Measurements from ENCODE around the gene B3GALT6.

The B3GALT6 gene

GRCh38 chr1:1236176-1236763 is 4.2 kb downstream of the B3GALT6 start:
- no peaks in the 10 kb centered on the region for H3K27me3 ChIP-seq (ENCODE audit: insufficient read depth, low read length)
- H3K9me3 ChIP-seq (ENCODE audit: insufficient read depth, low read depth, low read length), result peaks cover 10% of the 10 kb centered on the region
- H2BK120ac ChIP-seq (ENCODE audit: insufficient read depth, low read length, poor library complexity), result no peak overlapping the region
- peaks cover 11 to 13% of the 10 kb centered on the region in 2 experiments for H3K36me3 ChIP-seq (ENCODE audit: control insufficient read depth in 1 of 2, insufficient read depth in 2 of 2, low read length in 2 of 2)
- WGBS (ENCODE audit: extremely low coverage, insufficient coverage, insufficient read length), result no CpG with 5 or more reads among the region's 22 CpGs
- H2AK5ac ChIP-seq (ENCODE audit: low read length), result no peak overlapping the region
- H2BK12ac ChIP-seq (ENCODE audit: low read length), result no peak overlapping the region
- peaks cover 10% of the 10 kb centered on the region for H3K79me1 ChIP-seq (ENCODE audit: low read length)
- H3K18ac ChIP-seq (ENCODE audit: low read length), result no peak overlapping the region
- H3K9ac ChIP-seq (ENCODE audit: low read length), result no peak overlapping the region
- H4K91ac ChIP-seq (ENCODE audit: low read depth, low read length), result no peak overlapping the region
- DNase-seq, result no peak
- H4K8ac ChIP-seq (ENCODE audit: low read depth, low read length), result no peak overlapping the region
- H3K27ac ChIP-seq (ENCODE audit: low read depth, low read length), result no peak overlapping the region
- H2AFZ ChIP-seq (ENCODE audit: insufficient read depth, low read length, poor library complexity), result no peak overlapping the region
- no peak overlapping the region for H3K4ac ChIP-seq (ENCODE audit: low read depth, low read length)
- peaks cover 11% of the 10 kb centered on the region for H3K79me2 ChIP-seq (ENCODE audit: control insufficient read depth, insufficient read depth, low read length, poor library complexity)
- no peak overlapping the region for H3K23ac ChIP-seq (ENCODE audit: low read length)
- no peak overlapping the region for H3K14ac ChIP-seq (ENCODE audit: low read length)
- H3K4me3 ChIP-seq (ENCODE audit: low read depth, low read length), result no peak overlapping the region
- H4K12ac ChIP-seq (ENCODE audit: low read depth, low read length), result no peak overlapping the region
- H3K4me1 ChIP-seq (ENCODE audit: control insufficient read depth in 1 of 2, insufficient read depth in 2 of 2, low read length in 2 of 2), result peaks cover 11 to 31% of the 10 kb centered on the region in 2 experiments
- H2BK5ac ChIP-seq (ENCODE audit: low read depth, low read length, poor library complexity), result no peak overlapping the region
- no peak overlapping the region for H3K4me2 ChIP-seq (ENCODE audit: low read length)

- Histone ChIP-seq H3K4me3 (ENCODE audit: low read depth, low read length) (no peak overlapping the region), H3K4me2 (ENCODE audit: low read length) (no peak overlapping the region), H2BK12ac (ENCODE audit: low read length) (no peak overlapping the region), H3K9me3 (ENCODE audit: insufficient read depth, low read depth, low read length) (peaks cover 10% of the 10 kb centered on the region), H3K36me3 (ENCODE audit: control insufficient read depth in 1 of 2, insufficient read depth in 2 of 2, low read length in 2 of 2) (peaks cover 11 to 14% of the 10 kb centered on the region in 2 experiments), H2BK5ac (ENCODE audit: low read depth, low read length, poor library complexity) (no peak overlapping the region), H3K9ac (ENCODE audit: low read length) (no peak overlapping the region), H2AFZ (ENCODE audit: insufficient read depth, low read length, poor library complexity) (peak overlapping the region; percentile 6), H4K8ac (ENCODE audit: low read depth, low read length) (no peak overlapping the region), H3K18ac (ENCODE audit: low read length) (no peak overlapping the region), H4K12ac (ENCODE audit: low read depth, low read length) (no peak overlapping the region), H3K23ac (ENCODE audit: low read length) (no peak overlapping the region), H3K4me1 (ENCODE audit: control insufficient read depth in 1 of 2, insufficient read depth in 2 of 2, low read length in 2 of 2) (peaks cover 11 to 31% of the 10 kb centered on the region in 2 experiments), H4K91ac (ENCODE audit: low read depth, low read length) (no peak overlapping the region), H3K79me1 (ENCODE audit: low read length) (peaks cover 5% of the 10 kb centered on the region), H3K79me2 (ENCODE audit: control insufficient read depth, insufficient read depth, low read length, poor library complexity) (peaks cover 6% of the 10 kb centered on the region), H3K4ac (ENCODE audit: low read depth, low read length) (no peak overlapping the region), H2AK5ac (ENCODE audit: low read length) (no peak overlapping the region), H3K27me3 (ENCODE audit: insufficient read depth, low read length) (no peaks in the 10 kb centered on the region), H3K14ac (ENCODE audit: low read length) (no peak overlapping the region), H3K27ac (ENCODE audit: low read depth, low read length) (no peak overlapping the region), H2BK120ac (ENCODE audit: insufficient read depth, low read length, poor library complexity) (peak overlapping the region; percentile 12)
- no peak for DNase-seq
- WGBS (ENCODE audit: extremely low coverage, insufficient coverage, insufficient read length), result no CpG with 5 or more reads among the region's 34 CpGs
Observed at GRCh38 chr1:1236945-1237873, 5.2 kb downstream of the B3GALT6 start.

- peak; percentile 19 to 35 for DNase-seq
- Histone ChIP-seq H3K4me2 (ENCODE audit: low read length) (no peak overlapping the region), H3K79me2 (ENCODE audit: control insufficient read depth, insufficient read depth, low read length, poor library complexity) (no peaks in the 10 kb centered on the region), H3K4me1 (ENCODE audit: control insufficient read depth in 1 of 2, insufficient read depth in 2 of 2, low read length in 2 of 2) (peaks cover 3 to 23% of the 10 kb centered on the region in 2 experiments), H3K27me3 (ENCODE audit: insufficient read depth, low read length) (no peaks in the 10 kb centered on the region), H2BK5ac (ENCODE audit: low read depth, low read length, poor library complexity) (no peak overlapping the region), H2BK12ac (ENCODE audit: low read length) (no peak overlapping the region), H3K18ac (ENCODE audit: low read length) (no peak overlapping the region), H3K23ac (ENCODE audit: low read length) (no peak overlapping the region), H3K9ac (ENCODE audit: low read length) (no peak overlapping the region), H3K36me3 (ENCODE audit: control insufficient read depth in 1 of 2, insufficient read depth in 2 of 2, low read length in 2 of 2) (peaks cover 8 to 15% of the 10 kb centered on the region in 2 experiments), H3K4me3 (ENCODE audit: low read depth, low read length) (no peak overlapping the region), H3K79me1 (ENCODE audit: low read length) (peaks cover 2% of the 10 kb centered on the region), H2AK5ac (ENCODE audit: low read length) (peak overlapping the region; percentile 38), H2BK120ac (ENCODE audit: insufficient read depth, low read length, poor library complexity) (no peak overlapping the region), H2AFZ (ENCODE audit: insufficient read depth, low read length, poor library complexity) (peak overlapping the region; percentile 6), H3K4ac (ENCODE audit: low read depth, low read length) (no peak overlapping the region), H4K91ac (ENCODE audit: low read depth, low read length) (no peak overlapping the region), H3K14ac (ENCODE audit: low read length) (no peak overlapping the region), H3K9me3 (ENCODE audit: insufficient read depth, low read depth, low read length) (peaks cover 3% of the 10 kb centered on the region), H4K12ac (ENCODE audit: low read depth, low read length) (no peak overlapping the region), H4K8ac (ENCODE audit: low read depth, low read length) (no peak overlapping the region), H3K27ac (ENCODE audit: low read depth, low read length) (no peak overlapping the region)
- no CpG with 5 or more reads among the region's 48 CpGs for WGBS (ENCODE audit: extremely low coverage, insufficient coverage, insufficient read length)
Observed at GRCh38 chr1:1237874-1238701, 6.1 kb downstream of the B3GALT6 start.

GRCh38 chr1:1238702-1239178 is 6.7 kb downstream of the B3GALT6 start:
- H3K4me2 ChIP-seq (ENCODE audit: low read length), result no peak overlapping the region
- no peak overlapping the region for H2AK5ac ChIP-seq (ENCODE audit: low read length)
- H4K91ac ChIP-seq (ENCODE audit: low read depth, low read length), result no peak overlapping the region
- peak overlapping the region; percentile 13 for H2BK120ac ChIP-seq (ENCODE audit: insufficient read depth, low read length, poor library complexity)
- no peak overlapping the region for H3K18ac ChIP-seq (ENCODE audit: low read length)
- no peak for DNase-seq
- H2BK12ac ChIP-seq (ENCODE audit: low read length), result no peak overlapping the region
- no peak overlapping the region for H3K27ac ChIP-seq (ENCODE audit: low read depth, low read length)
- H3K36me3 ChIP-seq (ENCODE audit: control insufficient read depth in 1 of 2, insufficient read depth in 2 of 2, low read length in 2 of 2), result peaks cover 8 to 12% of the 10 kb centered on the region in 2 experiments
- H2BK5ac ChIP-seq (ENCODE audit: low read depth, low read length, poor library complexity), result no peak overlapping the region
- H4K8ac ChIP-seq (ENCODE audit: low read depth, low read length), result no peak overlapping the region
- no peak overlapping the region for H3K23ac ChIP-seq (ENCODE audit: low read length)
- no peak overlapping the region for H3K14ac ChIP-seq (ENCODE audit: low read length)
- H3K9ac ChIP-seq (ENCODE audit: low read length), result no peak overlapping the region
- H3K79me2 ChIP-seq (ENCODE audit: control insufficient read depth, insufficient read depth, low read length, poor library complexity), result no peaks in the 10 kb centered on the region
- no CpG with 5 or more reads among the region's 19 CpGs for WGBS (ENCODE audit: extremely low coverage, insufficient coverage, insufficient read length)
- H3K79me1 ChIP-seq (ENCODE audit: low read length), result peaks cover 2% of the 10 kb centered on the region
- no peak overlapping the region for H3K4ac ChIP-seq (ENCODE audit: low read depth, low read length)
- H3K27me3 ChIP-seq (ENCODE audit: insufficient read depth, low read length), result no peaks in the 10 kb centered on the region
- no peak overlapping the region for H2AFZ ChIP-seq (ENCODE audit: insufficient read depth, low read length, poor library complexity)
- no peaks in the 10 kb centered on the region for H3K9me3 ChIP-seq (ENCODE audit: insufficient read depth, low read depth, low read length)
- H3K4me1 ChIP-seq (ENCODE audit: control insufficient read depth in 1 of 2, insufficient read depth in 2 of 2, low read length in 2 of 2), result peaks cover 0 to 21% of the 10 kb centered on the region in 2 experiments
- no peak overlapping the region for H3K4me3 ChIP-seq (ENCODE audit: low read depth, low read length)
- no peak overlapping the region for H4K12ac ChIP-seq (ENCODE audit: low read depth, low read length)

Measured in trophoblast cell (in vitro differentiated cells and primary cell).